Activated gamma-delta T cell treated with Interleukin-2 at 50 U/mL for 16 hours (primary cell): ENCODE results near the gene THADA.
"Not testable (repeated sequence)": the region's sequence is repeated elsewhere in the genome, so short reads cannot be mapped to it uniquely, and the experiment has no call there.

Experiments
- DNase-seq: peaks from one replicate; pipeline ENCODE4 v3.0.0-alpha.2; 2020

Gene THADA

DNA sequence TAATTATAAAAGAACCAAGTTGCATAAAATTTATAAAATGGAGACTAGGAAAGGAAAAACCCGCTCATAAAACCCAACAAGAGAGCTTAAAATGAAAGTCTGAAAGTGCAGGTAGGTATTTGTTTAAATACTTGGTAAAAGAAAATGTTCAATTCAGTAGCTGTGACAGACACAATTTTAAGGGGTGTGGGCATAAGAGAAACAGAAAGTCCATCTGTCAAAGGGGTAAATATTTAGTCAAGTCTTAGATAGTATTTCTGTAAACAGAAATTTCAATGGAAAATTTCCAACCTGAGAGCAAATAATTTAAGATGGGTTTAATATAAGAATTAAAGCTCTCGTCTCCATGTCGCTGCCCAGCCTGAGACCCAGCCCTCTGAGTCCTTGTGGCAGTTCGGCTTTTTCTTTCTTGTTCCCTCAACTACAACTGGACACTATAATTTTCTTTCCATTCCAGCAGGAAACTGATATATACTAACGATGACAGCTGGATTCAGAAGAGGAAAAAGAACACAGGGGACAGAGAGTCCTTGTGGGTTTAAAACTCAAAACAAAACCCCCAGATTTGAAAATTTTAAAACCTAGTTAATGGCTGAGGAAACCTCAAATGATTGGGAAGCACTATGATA lies 281.4 kb downstream of the THADA start:
- DNase-seq = no peak

DNA sequence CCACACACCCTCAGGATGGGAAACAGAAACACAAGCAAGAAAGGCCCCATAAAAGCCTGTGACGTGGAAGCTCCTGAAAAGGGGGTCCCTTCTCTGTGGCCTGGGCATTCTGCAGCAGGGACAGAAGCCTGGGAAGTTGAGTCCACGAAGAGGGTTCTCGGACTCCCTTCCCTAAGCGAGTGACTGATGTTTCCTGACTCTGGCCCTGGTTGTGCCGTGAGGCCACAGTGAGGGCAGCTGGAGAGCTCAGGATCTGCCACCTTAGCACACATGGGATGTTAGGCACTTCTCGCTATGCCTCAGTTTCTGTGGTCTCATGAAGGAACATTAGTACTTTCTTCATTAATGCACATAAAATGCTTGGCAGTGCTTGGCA lies 282.2 kb downstream of the THADA start:
- DNase-seq = no peak

DNA sequence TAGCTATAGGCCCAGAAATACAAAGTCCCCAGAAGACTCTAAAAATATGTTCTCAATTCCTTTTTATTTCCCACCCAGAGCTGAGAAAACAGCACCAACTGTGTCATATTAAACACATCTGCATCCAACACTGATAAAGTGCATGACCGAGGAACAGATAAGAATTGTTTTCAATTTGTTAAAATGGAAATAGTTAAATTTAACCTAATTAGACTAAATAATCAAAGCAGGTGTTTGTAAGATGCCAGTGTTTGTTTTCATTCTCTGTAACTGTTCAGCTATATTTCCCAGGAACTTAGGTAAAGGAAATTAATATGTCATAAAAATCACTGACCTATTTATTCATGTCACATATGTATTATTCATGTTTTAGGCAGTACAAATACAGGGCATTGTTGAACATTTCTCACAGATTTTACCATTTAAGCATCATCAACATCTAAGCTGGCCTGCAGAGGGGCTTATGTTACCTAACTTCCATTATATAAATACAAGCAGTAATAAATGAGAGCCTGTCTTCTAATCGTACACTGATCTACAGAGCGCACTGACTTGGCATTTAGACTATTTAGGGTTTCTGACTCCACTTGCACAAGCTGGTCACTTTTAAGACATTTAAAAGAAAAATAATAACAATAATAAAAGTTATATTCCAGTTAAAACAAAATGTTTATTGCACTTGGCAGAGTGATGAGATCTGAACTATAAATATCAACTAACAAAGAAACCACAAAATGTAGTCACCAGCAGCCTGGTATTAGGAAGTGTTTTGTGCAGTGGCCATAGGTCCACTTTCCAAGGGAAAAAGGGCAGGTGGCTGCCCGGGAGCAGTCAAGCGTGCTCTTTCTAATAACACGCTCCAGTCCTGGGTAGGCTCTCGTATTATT lies 282.8 kb downstream of the THADA start:
- no peak for DNase-seq

DNA sequence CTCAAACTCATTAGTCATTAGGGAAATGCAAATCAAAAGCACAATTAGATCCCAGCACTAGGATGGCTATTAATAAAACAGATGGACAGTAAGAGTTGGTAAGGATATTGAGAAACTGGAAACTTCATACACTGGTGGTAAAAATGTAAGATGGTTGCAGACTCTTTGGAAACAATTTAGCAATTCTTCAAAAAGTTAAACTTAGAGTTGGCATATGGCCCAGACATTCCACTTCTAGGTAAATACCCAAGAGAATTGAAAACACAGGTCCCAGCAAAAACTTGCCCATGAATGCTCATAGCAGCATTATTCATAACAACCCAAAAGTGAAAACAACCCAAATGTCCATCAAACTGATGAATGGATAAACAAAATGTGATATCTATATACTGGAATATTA lies 284.6 kb downstream of the THADA start:
- DNase-seq = no peak

DNA sequence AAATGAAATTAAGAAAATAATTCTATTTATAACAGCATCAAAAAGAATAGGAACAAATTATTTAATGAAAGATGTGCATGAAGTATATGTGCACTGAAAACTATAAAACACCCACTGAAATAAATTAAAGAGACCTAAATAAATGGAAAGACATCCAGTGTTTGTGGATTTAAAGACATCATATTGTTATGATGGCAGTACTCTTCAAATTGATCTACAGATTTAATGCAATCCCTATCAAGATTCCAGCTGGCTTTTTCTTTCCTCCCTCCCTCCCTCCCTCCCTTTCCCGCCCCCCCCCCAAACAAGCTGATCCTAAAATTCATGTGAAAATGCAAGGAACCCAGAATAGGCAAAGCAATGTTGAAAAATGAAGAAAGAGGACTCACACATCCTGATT lies 285.9 kb downstream of the THADA start:
- no peak for DNase-seq

DNA sequence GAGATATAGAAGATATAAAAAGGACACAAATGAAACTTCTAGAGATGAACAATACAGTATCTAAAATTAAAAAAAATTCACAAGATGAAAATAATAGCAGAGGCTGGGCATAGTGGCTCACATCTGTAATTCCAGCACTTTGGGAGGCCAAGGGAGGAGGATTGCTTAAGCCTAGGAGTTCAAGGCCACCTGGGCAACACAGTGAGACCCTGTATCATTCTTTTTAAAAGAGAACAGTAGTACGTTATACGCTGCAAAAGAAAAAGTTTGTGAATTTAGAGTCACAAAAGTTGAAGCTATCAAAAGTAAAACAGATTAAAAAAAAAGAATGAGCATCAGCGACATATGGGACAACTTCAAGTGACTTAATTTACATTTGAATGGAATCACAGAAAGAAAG lies 287.9 kb downstream of the THADA start:
- DNase-seq = no peak

DNA sequence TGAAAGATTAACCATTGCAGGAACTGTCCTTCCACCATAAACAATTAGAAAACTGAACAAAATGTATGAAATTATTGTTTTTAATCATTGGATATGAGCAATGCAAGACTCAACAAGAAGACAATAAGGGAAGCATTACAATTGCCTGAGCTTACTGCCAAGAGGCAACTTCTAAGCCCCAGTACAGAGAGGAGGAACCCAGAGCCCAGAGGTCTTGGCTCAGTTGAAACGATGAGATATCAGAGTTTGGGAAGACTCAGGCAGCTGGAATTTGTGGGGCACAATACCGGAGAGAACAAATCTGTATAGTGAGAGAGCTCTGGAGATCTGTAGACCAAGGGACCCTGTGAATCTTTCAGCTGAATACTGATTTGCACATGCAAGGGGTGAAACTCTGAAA lies 288.8 kb downstream of the THADA start:
- DNase-seq = no peak

DNA sequence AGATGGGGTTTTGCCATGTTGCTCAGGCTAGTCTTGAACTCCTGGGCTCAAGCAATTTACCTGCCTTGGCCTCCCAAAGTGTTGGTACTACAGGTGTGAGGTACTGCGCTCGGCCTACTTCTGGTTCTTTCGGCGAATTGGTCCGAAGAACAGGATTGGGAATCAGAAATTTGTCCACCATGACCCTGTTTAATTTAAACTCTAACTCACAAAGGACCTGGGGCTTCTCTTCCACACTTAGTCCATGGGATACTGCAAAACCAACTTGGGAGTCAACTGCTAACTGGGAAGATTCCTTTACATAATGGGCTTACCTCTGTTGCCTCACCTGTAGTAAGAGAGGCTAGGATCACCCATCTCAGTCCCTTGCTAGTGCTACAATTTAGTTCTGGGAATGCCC lies 289.6 kb downstream of the THADA start:
- DNase-seq = no peak

DNA sequence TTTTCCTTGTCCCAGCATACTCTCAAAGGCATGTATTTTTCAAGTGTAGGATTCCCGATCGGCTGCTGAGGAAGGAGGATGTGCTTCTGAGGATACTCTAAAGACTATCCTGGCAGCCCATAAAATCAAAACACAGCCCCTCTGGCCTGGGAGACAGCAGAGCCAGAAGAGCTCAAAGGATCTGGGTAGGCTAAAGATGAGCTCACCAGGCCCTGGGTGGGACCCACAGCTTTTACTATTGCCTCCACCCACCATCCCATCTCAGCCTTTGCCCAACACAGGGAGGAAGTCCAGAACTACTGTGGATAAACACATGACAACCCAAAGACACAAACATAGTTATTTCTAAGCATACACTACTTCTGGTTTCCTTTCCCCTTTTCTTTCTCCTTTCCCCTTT lies 290.3 kb downstream of the THADA start:
- DNase-seq = no peak

DNA sequence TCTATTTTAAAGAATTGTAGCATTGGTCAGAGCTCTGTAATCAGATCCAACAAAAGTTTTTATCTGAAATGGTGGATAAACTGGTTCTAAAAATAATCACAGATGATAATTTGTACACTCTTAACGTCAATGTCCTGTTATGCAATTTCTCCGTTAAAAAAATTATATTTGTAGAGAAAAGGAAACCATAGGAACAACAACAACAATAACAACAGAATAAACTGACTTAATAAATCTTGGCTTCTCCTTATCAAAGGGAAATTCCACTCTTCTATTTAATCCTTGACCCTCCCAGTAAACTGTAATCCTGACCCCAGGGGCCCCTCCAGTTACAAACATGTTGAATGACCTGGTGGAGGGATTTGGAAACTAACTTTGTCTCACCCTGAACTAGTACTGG lies 290.8 kb downstream of the THADA start:
- no peak for DNase-seq

DNA sequence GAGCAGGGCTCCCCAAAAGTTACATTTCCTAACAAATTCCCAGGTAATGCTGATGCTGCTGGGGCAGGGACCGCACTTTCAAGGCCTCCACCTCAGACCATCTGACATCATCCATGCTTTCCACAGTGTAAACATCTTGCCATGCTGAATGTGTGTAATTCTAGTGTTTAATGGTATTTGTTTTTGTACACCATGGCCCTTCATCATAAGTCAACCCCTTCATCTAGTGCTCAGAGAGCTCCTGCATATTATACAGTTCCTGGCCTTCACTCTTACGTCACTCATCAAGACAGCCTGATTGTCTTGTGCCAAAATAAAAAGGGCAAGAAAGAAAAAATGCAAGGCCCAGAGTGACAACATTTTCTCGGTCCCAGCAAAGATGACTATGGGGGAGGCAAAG lies 291.9 kb downstream of the THADA start:
- no peak for DNase-seq

DNA sequence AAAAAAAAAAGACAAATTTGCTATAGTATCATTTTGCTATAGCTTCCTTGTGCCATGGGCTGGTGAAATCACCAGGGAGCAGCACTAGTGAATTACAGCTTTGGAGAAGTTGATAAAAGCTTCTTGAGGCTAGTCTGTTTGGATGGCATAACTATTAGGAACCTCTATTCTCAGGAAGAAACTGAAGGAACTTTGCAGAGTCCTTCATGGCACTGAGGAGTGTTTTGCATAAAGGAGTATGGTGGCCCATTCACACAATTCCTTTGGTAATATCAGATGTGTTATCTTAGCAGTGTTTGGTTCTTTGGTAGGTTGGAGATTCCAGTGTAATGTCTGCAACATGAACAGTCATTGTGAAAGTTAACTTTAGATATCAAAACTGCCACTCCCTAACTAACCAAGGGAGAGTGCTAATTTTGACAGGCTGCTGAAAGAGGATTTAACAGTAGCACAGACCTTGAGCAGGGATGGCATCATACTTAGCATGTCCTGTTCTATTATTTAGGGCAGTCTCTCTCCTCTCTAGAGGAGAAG lies 292.8 kb downstream of the THADA start:
- no peak for DNase-seq

DNA sequence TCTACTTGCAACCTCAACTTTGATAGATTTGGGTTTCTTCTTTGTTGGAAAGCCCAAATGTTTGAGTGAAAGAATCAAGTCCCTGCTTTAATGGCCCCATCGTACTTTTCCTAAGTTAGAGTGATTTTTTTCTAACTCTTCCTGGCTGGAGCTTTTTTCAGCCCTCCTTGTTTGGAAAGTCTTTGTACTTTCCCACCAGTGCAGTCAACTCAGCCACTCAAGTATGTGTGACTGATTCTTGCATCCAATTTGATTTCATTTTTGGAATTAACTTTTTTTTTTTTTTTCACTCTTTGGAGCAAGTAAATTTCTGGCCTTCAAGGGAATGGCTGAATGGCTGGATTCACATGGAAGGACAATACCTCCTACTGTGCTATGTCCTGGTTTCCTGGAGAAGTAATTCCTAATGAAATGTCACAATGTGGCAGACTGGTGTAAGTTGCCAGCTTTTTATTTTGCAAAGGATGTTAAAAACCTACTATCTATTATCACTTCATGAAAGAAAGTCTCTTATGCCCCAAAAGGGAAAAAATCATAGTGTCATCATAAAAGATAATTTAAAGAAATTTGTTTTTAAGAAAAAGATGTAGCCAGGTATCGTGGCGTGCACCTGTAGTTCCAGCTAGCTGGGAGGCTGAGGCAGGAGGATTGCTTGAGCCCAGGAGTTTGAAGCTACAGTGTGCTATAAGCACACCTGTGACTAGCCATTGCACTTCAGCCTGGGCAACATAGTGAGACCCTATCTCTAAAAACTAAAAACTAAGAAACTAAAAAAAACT lies 293.5 kb downstream of the THADA start:
- DNase-seq = no peak

DNA sequence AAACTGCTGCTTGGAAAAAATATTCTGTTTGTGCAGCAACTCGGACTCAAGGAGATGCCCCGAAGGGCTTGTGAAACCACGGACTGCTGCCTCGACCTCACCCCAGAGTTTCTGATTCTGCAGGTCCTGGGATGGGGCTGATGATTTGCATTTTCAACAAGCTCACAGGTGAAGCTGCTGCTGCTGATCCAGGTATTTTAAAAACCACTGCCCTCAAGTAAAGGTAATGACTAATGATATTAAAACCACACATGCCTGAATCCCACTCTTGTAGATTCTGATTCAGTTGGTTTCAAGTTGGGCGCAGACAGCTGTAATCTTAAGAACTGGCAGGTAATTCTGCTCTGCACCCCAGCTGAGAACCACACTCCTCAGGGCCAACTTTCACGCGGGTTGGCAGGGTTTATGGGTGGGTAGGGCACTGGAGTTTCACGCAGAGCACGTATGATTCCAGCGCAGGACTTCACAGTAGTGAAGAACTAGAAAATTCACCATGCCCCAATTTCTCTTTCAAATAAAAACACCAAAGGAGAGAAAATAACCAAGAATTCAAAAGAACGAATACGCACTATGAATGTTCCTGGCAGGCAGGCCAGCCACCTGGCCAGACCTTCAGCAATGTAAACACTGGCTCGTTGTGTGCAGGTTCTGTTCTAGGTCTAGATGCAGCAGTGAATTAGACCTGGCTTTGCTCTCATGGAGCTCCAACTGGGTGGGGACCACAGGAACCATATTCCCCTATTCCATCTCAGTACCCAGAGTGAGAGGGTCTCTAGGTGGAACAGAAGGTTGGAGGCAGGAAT lies 294.9 kb downstream of the THADA start:
- no peak for DNase-seq

DNA sequence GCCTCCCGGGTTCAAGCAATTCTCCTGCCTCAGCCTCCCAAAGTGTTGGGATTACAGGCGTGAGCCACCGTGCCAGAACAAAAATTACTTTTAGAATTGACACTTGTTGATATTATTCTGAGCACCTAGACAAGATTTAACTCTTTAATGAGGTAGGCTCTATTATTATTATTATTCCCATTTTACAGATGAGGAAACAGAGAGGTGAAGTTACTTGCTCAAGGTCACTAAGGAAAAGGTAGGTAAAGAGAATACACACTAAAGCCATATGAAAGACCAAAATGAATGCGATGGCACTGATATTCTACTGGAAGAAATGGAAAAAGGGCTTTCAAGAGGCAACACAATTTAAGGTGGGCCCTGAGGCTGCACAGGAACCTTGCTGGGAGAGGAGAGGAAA lies 295.6 kb downstream of the THADA start:
- DNase-seq = no peak

DNA sequence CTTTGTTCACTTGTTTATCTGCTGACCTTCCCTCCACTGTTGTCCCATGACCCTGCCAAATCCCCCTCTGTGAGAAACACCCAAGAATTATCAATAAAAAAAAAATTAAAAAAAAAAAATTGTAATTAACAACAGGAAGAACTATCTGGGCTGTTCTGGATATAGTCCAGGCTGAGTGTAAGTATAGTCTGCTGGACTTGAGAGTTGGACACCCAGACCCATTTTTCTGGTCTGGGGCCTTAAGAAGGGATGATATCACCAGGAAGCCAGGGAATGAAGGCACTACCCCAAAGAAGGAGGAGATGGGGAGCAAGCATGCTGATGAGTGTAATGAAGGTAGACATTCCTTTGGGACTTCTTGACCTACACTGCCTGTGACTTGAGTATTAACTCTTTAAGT lies 297.3 kb downstream of the THADA start:
- DNase-seq = no peak

DNA sequence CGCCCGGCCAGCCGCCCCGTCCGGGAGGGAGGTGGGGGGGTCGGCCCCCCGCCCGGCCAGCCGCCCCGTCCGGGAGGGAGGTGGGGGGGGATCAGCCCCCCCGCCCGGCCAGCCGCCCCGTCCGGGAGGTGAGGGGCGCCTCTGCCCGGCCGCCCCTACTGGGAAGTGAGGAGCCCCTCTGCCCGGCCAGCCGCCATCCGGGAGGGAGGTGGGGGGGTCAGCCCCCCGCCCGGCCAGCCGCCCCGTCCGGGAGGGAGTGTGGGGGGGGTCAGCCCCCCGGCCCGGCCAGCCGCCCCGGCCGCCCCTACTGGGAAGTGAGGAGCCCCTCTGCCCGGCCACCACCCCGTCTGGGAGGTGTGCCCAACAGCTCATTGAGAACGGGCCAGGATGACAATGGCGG lies 298.1 kb downstream of the THADA start:
- not testable (repeated sequence) for DNase-seq

DNA sequence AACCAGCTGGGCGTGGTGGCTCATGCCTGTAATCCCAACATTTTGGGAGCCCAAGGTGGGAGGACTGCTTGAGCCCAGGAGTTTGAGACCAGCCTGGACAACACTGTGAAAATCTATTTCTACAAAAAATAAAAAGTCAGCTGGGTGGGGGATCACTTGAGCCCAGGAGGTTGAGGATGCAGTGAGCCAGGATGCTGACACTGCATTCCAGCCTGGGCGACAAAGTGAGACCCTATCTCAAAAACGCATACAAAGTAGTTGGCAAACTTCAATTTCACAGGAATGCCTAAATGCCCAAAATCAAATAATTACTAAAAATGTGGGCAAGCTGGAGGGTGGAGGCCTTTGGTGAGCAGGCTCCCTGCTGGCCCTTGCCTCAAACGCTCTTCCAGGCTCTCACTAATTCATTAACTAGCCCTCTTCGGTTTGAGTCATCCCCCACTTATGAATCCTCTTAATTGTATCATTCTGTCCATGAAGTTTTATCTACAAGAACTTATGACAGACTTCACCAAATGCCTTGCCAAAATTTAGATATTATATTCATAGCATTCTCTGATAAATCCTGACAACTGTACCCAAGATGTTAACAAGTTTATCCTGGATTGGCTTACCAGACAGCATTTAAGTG lies 300.8 kb downstream of the THADA start:
- no peak for DNase-seq

DNA sequence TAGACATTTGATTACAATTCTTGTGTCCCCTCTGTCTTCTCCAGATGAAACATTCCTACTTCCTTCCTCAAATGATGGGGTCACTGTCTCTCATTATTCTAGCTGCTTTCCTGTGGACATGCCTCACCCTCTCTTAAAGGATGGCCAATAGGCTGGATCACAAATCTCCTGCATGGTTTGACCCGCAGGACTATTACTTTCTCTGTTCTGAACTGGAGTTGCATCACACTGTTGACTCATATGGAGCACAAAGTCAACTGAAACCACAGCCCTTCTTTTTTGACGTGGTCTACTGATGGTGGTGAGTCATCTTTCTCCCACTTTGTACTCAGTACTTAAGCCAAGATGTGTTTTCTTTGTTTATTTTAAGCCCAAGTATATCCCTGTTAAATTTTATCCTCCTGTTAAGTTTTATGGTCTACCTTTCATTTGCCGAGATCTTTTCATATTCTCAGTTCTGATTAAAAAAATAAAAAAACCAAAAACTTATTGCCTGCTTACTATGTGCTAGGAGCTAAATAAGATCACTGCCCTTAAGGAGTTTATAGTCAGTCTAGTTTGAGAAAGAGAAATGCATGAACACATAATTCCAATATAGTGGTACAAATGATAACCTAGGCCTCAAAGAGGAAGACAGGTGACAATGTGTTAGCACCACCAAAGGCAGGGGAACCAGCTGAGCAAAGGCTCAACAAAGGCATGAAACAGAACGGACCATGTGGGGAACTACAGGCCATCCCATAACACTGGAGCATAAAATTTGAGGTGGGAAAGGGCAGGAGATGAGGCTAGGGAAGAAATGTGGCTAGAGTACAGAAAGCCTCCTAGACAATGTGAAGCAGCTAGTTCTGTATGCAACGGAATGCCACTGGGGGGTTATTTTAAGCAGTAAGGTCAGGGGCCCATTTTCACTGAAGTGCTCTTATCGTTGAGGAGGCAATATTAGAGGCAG lies 301.8 kb downstream of the THADA start:
- peak; percentile 18 for DNase-seq

DNA sequence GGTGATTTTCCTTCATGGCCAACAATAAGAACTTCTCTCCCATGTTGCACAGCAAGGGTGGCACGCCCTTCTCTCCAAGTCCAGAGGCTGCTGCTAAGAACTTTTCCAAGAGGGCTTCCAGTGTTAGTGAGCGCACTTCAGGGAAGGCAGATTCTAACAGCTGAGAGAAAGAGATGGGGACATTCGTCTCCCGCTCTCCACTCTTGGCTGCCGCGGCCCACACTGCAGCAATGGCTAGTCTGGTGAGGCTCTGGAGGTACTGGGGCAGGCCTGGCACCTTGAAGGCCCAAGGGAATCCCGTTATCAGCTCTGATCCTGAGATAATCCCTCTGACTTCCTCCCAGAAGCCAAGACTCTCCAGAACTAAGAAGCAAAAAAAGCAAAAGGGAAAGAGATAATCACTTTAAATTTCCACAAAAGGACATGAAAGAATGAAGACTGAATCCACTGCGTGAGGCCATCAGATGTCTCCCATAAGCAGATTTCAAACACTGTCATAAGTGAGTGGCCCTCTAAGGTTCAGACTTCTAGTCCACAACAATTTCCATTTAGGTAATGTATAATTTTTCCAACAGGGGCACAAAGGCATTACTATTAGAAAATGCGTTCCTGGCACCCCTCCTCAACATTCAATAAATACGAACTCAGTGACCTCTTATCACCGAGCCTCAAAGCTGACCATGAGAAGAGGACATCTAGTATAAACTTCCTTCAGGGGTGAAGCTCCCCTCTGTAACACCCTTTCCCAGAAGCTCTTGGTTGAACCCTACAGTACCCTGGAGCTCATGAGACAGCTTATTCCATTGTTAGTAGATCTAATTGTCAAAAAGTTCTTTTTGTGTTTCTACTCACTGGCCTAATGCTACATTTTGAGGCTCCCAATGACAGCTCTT lies 302.7 kb downstream of the THADA start:
- DNase-seq = no peak
